HL-60 (cell line): ENCODE results near the gene PRICKLE2.

Experiments
- CTCF ChIP-seq: IDR thresholded peaks from one replicate; pipeline ENCODE4 v1.5.1; 2011; ENCODE audit warnings: low read length, control low read depth, inconsistent platforms; ENCODE audit not compliant: insufficient read depth
- POLR2AphosphoS5 ChIP-seq: IDR thresholded peaks from 2 replicates; pipeline ENCODE4 v1.6.1; 2012; ENCODE audit warnings: low read depth

GRCh38 chr3:64114651-64115050 lies 110.6 kb downstream of the PRICKLE2 start:
- TF ChIP-seq CTCF (no peak), POLR2AphosphoS5 (no peak)
